ENCODE measurements around the gene APOLD1. TPM values are rescaled to one million over a fixed set of nuclear protein-coding genes. Genes with fewer than 3 reads are reported as not detected.

The APOLD1 gene
- total and polyA plus RNA-seq, 2 of the 4 experiments (the other 2 are of a cell fraction), result 2.3 to 4.5 TPM

DNA sequence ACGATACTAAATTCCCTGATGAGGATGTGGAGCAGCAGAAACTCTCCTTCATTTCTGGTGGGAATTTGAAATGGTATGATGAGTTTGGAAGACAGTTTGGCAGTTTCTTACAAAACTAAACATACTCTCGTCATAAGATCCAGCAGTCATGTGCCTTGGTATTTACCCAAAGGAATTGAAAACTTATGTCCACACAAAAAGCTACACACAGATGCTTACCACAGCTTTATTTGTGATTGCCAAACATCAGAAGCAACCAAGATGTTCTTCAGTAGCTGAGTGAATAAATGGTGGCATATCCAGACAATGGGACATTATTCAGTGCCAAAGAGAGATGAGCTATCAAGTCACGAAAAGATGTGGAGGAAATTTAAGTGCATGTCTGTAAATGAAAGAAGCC is 10.7 kb upstream of the APOLD1 start:
- intact Hi-C loops (cut with micrococcal nuclease), result no loop called here
- Histone ChIP-seq H3K9me3 (ENCODE audit: control insufficient read depth, insufficient read depth, low read length) (0 out of 2 replicates have a peak, but pooled peaks cover 1% of the 10 kb centered on the region), H3K18ac (ENCODE audit: low read depth, low read length) (no peak overlapping the region), H3K14ac (replicated peaks; ENCODE audit: low read depth, low read length) (no peak overlapping the region; the same call in 1 of the 2 replicates), H3K27ac (ENCODE audit: insufficient read depth, low read length) (no peak overlapping the region), H4K20me1 (ENCODE audit: insufficient read depth, low read length) (no peaks in the 10 kb centered on the region), H3K9me1 (ENCODE audit: insufficient read depth, low read length) (peaks cover 6% of the 10 kb centered on the region; the same call in 1 of the 2 replicates), H2BK120ac (ENCODE audit: low read depth, low read length) (no peak overlapping the region), H3K9ac (ENCODE audit: low read depth, low read length) (no peak overlapping the region), H2BK5ac (ENCODE audit: low read depth, low read length, poor library complexity, severe bottlenecking) (no peak overlapping the region), H4K5ac (ENCODE audit: low read depth, low read length) (no peak overlapping the region), H4K8ac (ENCODE audit: low read depth in 2 of 2, low read length in 2 of 2) (no peak overlapping the region), H3K23ac (ENCODE audit: low read depth, low read length) (no peak overlapping the region; the same call in 1 of the 2 replicates), H4K91ac (ENCODE audit: insufficient read depth, low read depth, low read length) (no peak overlapping the region), H3K4me1 (ENCODE audit: control insufficient read depth, insufficient read depth, low read length) (peaks cover 6% of the 10 kb centered on the region), H3K27me3 (ENCODE audit: control insufficient read depth, insufficient read depth, low read length) (no peaks in the 10 kb centered on the region), H3K36me3 (ENCODE audit: control insufficient read depth, insufficient read depth, low read length) (no peaks in the 10 kb centered on the region), H2AK9ac (replicated peaks; ENCODE audit: low read depth, low read length, poor library complexity) (no peak overlapping the region), H2AFZ (replicated peaks; ENCODE audit: low read length, poor library complexity) (no peak overlapping the region), H3K4ac (ENCODE audit: low read depth, low read length) (no peak overlapping the region), H3K4me2 (ENCODE audit: low read depth, low read length) (no peak overlapping the region), H3K79me1 (ENCODE audit: low read depth in 1 of 2, low read length in 2 of 2) (peaks cover 0 to 5% of the 10 kb centered on the region in 2 experiments; a peak in 3 of 4 replicates), H2BK15ac (ENCODE audit: low read depth, low read length) (no peak overlapping the region), H2AK5ac (ENCODE audit: low read depth, low read length) (no peak overlapping the region), H2BK20ac (ENCODE audit: low read depth, low read length) (no peak overlapping the region), H3K4me3 (ENCODE audit: insufficient read depth, low read depth, low read length) (no peak overlapping the region), H3K56ac (ENCODE audit: extremely low read depth, insufficient read depth, low read length) (no peak overlapping the region)
- dilution Hi-C loops (cut with HindIII; ENCODE audit: low sequenced_read_pairs, unreplicated experiment), result no loop called here
- no peak for TF ChIP-seq MAFK (IDR thresholded peaks at IDR 0.05; ENCODE audit: low read depth, low read length)
- TF ChIP-seq POLR2A (IDR thresholded peaks at IDR 0.05; ENCODE audit: low read depth, low read length), result no peak
- no peak for TF ChIP-seq CEBPB (IDR thresholded peaks at IDR 0.05; ENCODE audit: low read depth, low read length)
- TF ChIP-seq MAZ (IDR thresholded peaks at IDR 0.05; ENCODE audit: borderline replicate concordance, low read depth, low read length), result no peak
- no peak for TF ChIP-seq CHD1 (IDR thresholded peaks at IDR 0.05; ENCODE audit: low read depth, low read length)
- no peak for TF ChIP-seq RCOR1 (IDR thresholded peaks at IDR 0.05; ENCODE audit: insufficient replicate concordance, low read length)
- TF ChIP-seq RAD21 (IDR thresholded peaks at IDR 0.05; ENCODE audit: low read length), result no peak
- no peak for TF ChIP-seq BHLHE40 (IDR thresholded peaks at IDR 0.05; ENCODE audit: low read depth, low read length)
- no peak for TF ChIP-seq FOS (IDR thresholded peaks at IDR 0.05; ENCODE audit: low read depth, low read length)
- TF ChIP-seq, protein P1, sequence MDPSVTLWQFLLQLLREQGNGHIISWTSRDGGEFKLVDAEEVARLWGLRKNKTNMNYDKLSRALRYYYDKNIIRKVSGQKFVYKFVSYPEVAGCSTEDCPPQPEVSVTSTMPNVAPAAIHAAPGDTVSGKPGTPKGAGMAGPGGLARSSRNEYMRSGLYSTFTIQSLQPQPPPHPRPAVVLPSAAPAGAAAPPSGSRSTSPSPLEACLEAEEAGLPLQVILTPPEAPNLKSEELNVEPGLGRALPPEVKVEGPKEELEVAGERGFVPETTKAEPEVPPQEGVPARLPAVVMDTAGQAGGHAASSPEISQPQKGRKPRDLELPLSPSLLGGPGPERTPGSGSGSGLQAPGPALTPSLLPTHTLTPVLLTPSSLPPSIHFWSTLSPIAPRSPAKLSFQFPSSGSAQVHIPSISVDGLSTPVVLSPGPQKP (IDR thresholded peaks at IDR 0.05; ENCODE audit: borderline replicate concordance, low read depth, low read length), result no peak
- ATAC-seq (ENCODE audit: low read depth), result no peak
- 86% methylated on average over 1 of the region's 3 CpGs; no CpG with 5 or more reads in 1 of the 2 experiments for WGBS, 2 experiments (ENCODE audit: extremely low coverage in 2 of 2, insufficient read length in 1 of 2)
- ChIA-PET CTCF (no interaction called here), POLR2A (ENCODE audit: unreplicated experiment) (no interaction called here)
- in situ Hi-C loops (cut with MboI; ENCODE audit: low sequenced_read_pairs), result no loop called here
- peak; percentile 10 for DNase-seq
- no TSS peak for BruUV-seq (replicated peaks)

Data from IMR-90 (cell line).